ENCODE measurements around the gene CD63. TPM values are rescaled to one million over a fixed set of nuclear protein-coding genes. Genes with fewer than 3 reads are reported as not detected.

Gene CD63
- total and polyA plus RNA-seq, 10 donors: 395 to 750 (median 568) TPM

DNA sequence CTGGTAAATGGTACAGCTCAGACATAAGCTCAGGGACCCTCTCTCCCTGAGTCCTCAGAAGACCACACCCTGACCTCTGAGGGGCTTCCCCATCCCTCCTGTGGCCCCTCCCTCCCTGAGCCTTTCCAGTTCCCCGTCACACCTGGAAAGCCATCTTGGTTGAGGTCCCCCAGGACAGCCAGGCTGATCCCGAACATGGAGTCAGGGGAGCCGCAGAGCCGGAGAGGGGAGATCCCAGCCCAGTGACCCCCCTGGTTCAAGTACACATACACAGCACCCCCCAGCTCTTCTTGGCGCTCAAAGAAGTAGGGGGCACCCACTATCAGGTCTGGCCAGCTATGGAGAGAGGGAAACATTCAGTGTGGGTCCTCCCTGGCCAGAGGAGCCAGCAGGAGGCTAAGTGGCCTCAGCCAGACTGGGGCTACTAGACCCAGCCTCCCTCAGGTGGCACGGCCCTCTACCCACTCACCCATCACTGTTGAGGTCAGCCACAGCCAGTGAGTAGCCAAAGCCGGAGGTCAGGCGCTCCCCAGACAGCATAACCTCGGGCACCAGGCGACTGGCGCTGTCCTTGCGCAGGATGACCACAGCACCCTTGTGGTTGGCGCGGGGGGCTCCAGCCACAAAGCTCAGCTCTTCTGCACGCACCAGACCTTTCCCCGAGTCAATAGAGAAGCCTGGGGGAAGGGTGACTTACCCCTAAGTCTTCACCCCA lies 30.4 kb downstream of the CD63 start:
- WGBS, 5 donors: 83 to 100% (median 90%) methylated on average over 5 to 16 of the region's 16 CpGs
- Histone ChIP-seq H3K9me3 (no peaks in the 10 kb centered on the region), H3K4me1 (no peaks in the 10 kb centered on the region), H3K36me3 (peaks cover 0 to 34% (median 0%) of the 10 kb centered on the region in 6 donors), H3K4me3 (no peak overlapping the region), H3K27me3 (replicated peaks in 1 of 7) (no peaks in the 10 kb centered on the region), H3K27ac (no peak overlapping the region)
- DNase-seq: peak; percentile 63
- intact Hi-C loops (cut with DNase I; ENCODE audit: low total_unique reads): no loop called here
- TF ChIP-seq POLR2A (IDR thresholded peaks at IDR 0.05): no peak
- no peak for TF ChIP-seq POLR2AphosphoS5 (IDR thresholded peaks at IDR 0.05)
- TF ChIP-seq, protein P1, sequence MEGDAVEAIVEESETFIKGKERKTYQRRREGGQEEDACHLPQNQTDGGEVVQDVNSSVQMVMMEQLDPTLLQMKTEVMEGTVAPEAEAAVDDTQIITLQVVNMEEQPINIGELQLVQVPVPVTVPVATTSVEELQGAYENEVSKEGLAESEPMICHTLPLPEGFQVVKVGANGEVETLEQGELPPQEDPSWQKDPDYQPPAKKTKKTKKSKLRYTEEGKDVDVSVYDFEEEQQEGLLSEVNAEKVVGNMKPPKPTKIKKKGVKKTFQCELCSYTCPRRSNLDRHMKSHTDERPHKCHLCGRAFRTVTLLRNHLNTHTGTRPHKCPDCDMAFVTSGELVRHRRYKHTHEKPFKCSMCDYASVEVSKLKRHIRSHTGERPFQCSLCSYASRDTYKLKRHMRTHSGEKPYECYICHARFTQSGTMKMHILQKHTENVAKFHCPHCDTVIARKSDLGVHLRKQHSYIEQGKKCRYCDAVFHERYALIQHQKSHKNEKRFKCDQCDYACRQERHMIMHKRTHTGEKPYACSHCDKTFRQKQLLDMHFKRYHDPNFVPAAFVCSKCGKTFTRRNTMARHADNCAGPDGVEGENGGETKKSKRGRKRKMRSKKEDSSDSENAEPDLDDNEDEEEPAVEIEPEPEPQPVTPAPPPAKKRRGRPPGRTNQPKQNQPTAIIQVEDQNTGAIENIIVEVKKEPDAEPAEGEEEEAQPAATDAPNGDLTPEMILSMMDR (IDR thresholded peaks at IDR 0.05 in 8 of 11, conservative IDR thresholded peaks at IDR 0.05 in 3 of 11): no peak

DNA sequence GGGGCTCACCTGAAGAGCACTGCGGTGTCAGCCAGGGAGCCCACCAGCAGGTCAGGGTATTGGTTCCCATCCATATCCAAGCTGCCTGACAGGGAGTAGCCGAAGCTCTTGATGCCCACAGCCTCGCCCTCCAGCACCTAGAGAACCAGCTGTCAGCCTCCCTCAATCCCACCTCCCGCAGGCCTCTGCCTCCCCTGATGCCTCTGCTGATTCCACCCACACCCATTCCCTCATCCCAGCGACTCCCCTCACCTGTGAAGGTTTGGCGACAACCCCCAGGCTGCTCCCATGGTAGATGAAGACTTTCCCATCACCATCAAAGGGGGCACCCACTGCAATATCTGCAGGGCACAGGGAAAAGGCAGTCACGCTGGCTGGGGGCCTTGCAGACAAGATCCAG lies 31.1 kb downstream of the CD63 start:
- H3K27me3 ChIP-seq (replicated peaks in 1 of 7): no peaks in the 10 kb centered on the region
- H3K9me3 ChIP-seq: no peaks in the 10 kb centered on the region
- H3K4me1 ChIP-seq: no peaks in the 10 kb centered on the region
- TF ChIP-seq POLR2A (IDR thresholded peaks at IDR 0.05) (no peak), POLR2AphosphoS5 (IDR thresholded peaks at IDR 0.05) (no peak)
- TF ChIP-seq, protein P1 (IDR thresholded peaks at IDR 0.05 in 8 of 11, conservative IDR thresholded peaks at IDR 0.05 in 3 of 11): no peak
- no peak overlapping the region for H3K27ac ChIP-seq
- intact Hi-C loops (cut with DNase I; ENCODE audit: low total_unique reads): no loop called here
- H3K4me3 ChIP-seq: no peak overlapping the region
- 88 to 96% (median 91%) methylated on average over 7 of the region's 7 CpGs for WGBS, 5 donors
- H3K36me3 ChIP-seq: peaks cover 0 to 41% (median 0%) of the 10 kb centered on the region in 6 donors
- peak; percentile 45 for DNase-seq

DNA sequence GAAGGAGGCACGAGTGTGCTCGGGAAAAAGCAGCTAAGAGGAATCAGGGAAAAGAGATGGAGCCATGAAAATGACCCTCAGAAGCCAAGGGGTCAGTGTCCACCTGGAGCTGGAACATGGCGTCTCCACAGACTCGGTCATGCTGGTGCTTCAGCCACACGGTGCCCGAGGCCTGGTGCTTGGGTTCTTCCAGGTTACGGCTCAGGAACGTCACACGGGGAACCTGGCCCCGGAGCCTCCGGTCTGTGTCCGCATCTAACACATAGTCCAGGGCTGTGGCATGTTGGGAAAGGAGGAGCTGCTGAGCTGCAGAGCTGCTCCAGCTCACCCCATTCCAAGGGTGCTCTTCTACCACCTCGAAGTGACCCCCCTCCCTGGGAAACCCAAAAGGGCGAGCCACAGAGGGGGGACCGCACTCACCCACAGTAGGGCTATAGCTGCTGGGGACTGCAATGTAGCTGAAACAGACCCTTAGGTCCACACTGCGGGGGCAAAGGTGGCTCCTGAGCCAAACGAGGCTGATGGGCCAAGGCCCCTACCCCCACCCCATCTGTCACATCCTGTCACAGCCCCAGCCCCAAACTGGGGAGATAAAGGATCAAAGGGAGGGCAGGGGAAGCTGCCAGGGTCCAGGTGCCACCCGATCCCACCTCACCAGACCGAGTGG lies 31.9 kb downstream of the CD63 start:
- no peaks in the 10 kb centered on the region for H3K9me3 ChIP-seq
- DNase-seq: no peak
- H3K4me3 ChIP-seq: no peak overlapping the region
- WGBS, 5 donors: 75 to 91% (median 87%) methylated on average over 10 to 19 of the region's 19 CpGs
- H3K27me3 ChIP-seq (replicated peaks in 1 of 7): no peaks in the 10 kb centered on the region
- intact Hi-C loops (cut with DNase I; ENCODE audit: low total_unique reads): no loop called here
- no peak overlapping the region for H3K27ac ChIP-seq
- no peaks in the 10 kb centered on the region for H3K4me1 ChIP-seq
- peaks cover 0 to 41% (median 0%) of the 10 kb centered on the region in 6 donors for H3K36me3 ChIP-seq
- TF ChIP-seq POLR2AphosphoS5 (IDR thresholded peaks at IDR 0.05) (no peak), POLR2A (IDR thresholded peaks at IDR 0.05) (no peak)
- TF ChIP-seq, protein P1 (IDR thresholded peaks at IDR 0.05 in 8 of 11, conservative IDR thresholded peaks at IDR 0.05 in 3 of 11): no peak

DNA sequence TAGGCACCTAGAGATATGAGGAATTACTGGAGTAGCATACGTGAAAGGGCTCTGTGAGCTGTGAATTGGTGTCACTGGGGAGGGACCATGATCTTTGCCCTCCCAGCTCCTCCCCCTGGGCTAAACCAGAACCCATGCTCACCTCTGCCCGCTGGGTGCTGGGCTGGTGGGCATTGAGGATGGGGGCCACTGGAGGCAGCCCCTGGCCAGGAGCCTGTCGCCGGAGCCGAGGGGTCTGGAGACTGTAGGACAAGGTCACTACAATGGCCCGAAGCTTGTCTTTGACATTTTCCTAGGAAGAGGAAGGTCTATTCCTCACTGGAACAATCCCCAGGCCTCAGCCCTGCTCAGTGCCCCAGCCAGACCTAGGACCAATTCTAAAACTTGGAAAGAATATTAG lies 32.7 kb downstream of the CD63 start:
- TF ChIP-seq, protein P1 (IDR thresholded peaks at IDR 0.05 in 8 of 11, conservative IDR thresholded peaks at IDR 0.05 in 3 of 11): no peak
- TF ChIP-seq POLR2A (IDR thresholded peaks at IDR 0.05) (no peak), POLR2AphosphoS5 (IDR thresholded peaks at IDR 0.05) (no peak)
- WGBS, 5 donors: 85 to 93% (median 90%) methylated on average over 4 to 6 of the region's 6 CpGs
- Histone ChIP-seq H3K4me1 (no peaks in the 10 kb centered on the region), H3K4me3 (no peak overlapping the region), H3K9me3 (no peaks in the 10 kb centered on the region), H3K27ac (no peak overlapping the region), H3K36me3 (peaks cover 0 to 41% (median 0%) of the 10 kb centered on the region in 6 donors), H3K27me3 (replicated peaks in 1 of 7) (no peaks in the 10 kb centered on the region)
- intact Hi-C loops (cut with DNase I; ENCODE audit: low total_unique reads): no loop called here
- peak; percentile 44 for DNase-seq

Data from spleen (tissue), 11 donors.